Measurements from ENCODE around the gene UBE2L5. TPM values are rescaled to one million over a fixed set of nuclear protein-coding genes. Genes with fewer than 3 reads are reported as not detected.

Gene UBE2L5
- total and polyA plus RNA-seq, 2 experiments from 2014 or later, result not detected

DNA sequence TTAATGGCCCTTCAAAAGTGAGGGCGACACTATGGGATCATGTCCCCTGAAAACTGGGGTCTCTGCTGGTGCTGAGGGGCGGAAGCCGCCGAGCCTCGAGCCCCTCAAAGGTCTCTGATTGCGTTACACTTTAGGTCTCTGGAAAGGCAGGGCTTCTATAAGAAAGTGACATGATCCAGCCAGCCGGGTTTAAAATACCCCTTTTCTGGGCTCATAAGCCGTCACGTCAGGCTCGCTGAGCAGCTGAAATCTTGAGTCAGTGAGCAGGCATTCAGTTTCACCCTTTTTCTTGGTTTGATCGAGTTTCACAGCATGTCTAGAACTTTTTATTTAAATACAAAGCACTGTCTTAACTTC, 44.0 kb downstream of the UBE2L5 start (continued):
- TF ChIP-seq, protein P1, sequence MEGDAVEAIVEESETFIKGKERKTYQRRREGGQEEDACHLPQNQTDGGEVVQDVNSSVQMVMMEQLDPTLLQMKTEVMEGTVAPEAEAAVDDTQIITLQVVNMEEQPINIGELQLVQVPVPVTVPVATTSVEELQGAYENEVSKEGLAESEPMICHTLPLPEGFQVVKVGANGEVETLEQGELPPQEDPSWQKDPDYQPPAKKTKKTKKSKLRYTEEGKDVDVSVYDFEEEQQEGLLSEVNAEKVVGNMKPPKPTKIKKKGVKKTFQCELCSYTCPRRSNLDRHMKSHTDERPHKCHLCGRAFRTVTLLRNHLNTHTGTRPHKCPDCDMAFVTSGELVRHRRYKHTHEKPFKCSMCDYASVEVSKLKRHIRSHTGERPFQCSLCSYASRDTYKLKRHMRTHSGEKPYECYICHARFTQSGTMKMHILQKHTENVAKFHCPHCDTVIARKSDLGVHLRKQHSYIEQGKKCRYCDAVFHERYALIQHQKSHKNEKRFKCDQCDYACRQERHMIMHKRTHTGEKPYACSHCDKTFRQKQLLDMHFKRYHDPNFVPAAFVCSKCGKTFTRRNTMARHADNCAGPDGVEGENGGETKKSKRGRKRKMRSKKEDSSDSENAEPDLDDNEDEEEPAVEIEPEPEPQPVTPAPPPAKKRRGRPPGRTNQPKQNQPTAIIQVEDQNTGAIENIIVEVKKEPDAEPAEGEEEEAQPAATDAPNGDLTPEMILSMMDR (conservative IDR thresholded peaks at IDR 0.05; ENCODE audit: low read depth in 2 of 2), result no peak
- TF ChIP-seq POLR2AphosphoS5 (IDR thresholded peaks at IDR 0.05; ENCODE audit: low read depth) (no peak), ZNF114 (CRISPR knock-in tag; IDR thresholded peaks at IDR 0.05) (no peak), NANOG (IDR thresholded peaks at IDR 0.05; ENCODE audit: borderline replicate concordance) (no peak), EZH2 (IDR thresholded peaks at IDR 0.05; ENCODE audit: low read depth, unreplicated experiment) (no peak), ZNF331 (CRISPR knock-in tag; IDR thresholded peaks at IDR 0.05; ENCODE audit: low read depth) (no peak), STAT1 (IDR thresholded peaks at IDR 0.05; ENCODE audit: unreplicated experiment) (no peak)
- TF ChIP-seq, protein P2, sequence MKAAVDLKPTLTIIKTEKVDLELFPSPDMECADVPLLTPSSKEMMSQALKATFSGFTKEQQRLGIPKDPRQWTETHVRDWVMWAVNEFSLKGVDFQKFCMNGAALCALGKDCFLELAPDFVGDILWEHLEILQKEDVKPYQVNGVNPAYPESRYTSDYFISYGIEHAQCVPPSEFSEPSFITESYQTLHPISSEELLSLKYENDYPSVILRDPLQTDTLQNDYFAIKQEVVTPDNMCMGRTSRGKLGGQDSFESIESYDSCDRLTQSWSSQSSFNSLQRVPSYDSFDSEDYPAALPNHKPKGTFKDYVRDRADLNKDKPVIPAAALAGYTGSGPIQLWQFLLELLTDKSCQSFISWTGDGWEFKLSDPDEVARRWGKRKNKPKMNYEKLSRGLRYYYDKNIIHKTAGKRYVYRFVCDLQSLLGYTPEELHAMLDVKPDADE (IDR thresholded peaks at IDR 0.05), result no peak
- TF ChIP-seq, protein P3, sequence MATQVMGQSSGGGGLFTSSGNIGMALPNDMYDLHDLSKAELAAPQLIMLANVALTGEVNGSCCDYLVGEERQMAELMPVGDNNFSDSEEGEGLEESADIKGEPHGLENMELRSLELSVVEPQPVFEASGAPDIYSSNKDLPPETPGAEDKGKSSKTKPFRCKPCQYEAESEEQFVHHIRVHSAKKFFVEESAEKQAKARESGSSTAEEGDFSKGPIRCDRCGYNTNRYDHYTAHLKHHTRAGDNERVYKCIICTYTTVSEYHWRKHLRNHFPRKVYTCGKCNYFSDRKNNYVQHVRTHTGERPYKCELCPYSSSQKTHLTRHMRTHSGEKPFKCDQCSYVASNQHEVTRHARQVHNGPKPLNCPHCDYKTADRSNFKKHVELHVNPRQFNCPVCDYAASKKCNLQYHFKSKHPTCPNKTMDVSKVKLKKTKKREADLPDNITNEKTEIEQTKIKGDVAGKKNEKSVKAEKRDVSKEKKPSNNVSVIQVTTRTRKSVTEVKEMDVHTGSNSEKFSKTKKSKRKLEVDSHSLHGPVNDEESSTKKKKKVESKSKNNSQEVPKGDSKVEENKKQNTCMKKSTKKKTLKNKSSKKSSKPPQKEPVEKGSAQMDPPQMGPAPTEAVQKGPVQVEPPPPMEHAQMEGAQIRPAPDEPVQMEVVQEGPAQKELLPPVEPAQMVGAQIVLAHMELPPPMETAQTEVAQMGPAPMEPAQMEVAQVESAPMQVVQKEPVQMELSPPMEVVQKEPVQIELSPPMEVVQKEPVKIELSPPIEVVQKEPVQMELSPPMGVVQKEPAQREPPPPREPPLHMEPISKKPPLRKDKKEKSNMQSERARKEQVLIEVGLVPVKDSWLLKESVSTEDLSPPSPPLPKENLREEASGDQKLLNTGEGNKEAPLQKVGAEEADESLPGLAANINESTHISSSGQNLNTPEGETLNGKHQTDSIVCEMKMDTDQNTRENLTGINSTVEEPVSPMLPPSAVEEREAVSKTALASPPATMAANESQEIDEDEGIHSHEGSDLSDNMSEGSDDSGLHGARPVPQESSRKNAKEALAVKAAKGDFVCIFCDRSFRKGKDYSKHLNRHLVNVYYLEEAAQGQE (IDR thresholded peaks at IDR 0.05; ENCODE audit: unreplicated experiment), result no peak

DNA sequence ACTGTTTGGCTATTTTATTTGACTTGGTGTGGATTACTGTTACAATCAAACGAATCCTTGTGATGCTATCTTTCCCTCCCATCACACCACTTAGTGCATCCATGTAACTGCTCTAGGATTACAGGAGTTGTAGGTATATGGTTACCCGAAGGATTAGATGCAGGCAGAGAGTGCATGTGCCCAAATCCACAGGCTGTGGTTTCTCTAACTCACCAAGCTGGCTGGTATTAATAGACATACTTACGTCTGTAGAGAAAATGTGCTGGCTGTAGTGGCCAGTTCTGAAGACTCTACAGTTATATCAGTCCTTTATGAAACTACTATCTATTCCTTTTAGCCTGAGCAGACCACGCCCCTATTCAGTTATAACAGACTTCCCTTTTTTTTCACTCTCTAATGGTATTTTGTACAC, 44.6 kb downstream of the UBE2L5 start:
- H2AFZ ChIP-seq, result no peak overlapping the region
- Mint-ChIP-seq H3K9me3 (peaks cover 13% of the 10 kb centered on the region), H3K36me3 (ENCODE audit: low read depth) (peaks cover 31% of the 10 kb centered on the region), H3K4me1 (peaks cover 13% of the 10 kb centered on the region; the same call in 2 of the 3 replicates), H3K27ac (no peak overlapping the region), H3K27me3 (ENCODE audit: insufficient read depth, low read depth, poor library complexity) (peaks cover 15% of the 10 kb centered on the region), H3K4me3 (peak overlapping the region; percentile 86)
- 0 out of 2 replicates have a peak overlapping the region, but pooled peaks have one; percentile 83 for H3K27ac ChIP-seq (ENCODE audit: low read depth)
- H3F3A ChIP-seq (replicated peaks; ENCODE audit: low read depth), result peaks cover 11% of the 10 kb centered on the region; the same call in 1 of the 2 replicates
- H3K27me3 ChIP-seq (ENCODE audit: insufficient read depth), result no peaks in the 10 kb centered on the region
- H3K4me2 ChIP-seq, result peak overlapping the region; percentile 82
- peaks cover 10% of the 10 kb centered on the region; the same call in 1 of the 2 replicates for H3K4me1 ChIP-seq (ENCODE audit: insufficient read depth)
- no peaks in the 10 kb centered on the region for H3K9me2 ChIP-seq (ENCODE audit: insufficient read depth)
- no peak for ATAC-seq
- H3K36me3 ChIP-seq (ENCODE audit: insufficient read depth), result peaks cover 17% of the 10 kb centered on the region
- H3K4me3 ChIP-seq, result peak overlapping the region; percentile 58
- peaks cover 11% of the 10 kb centered on the region; the same call in 1 of the 2 replicates for H4K20me1 ChIP-seq (replicated peaks; ENCODE audit: insufficient read depth)
- H3K79me2 ChIP-seq (replicated peaks; ENCODE audit: insufficient read depth), result peaks cover 29% of the 10 kb centered on the region
- no peak for DNase-seq (ENCODE audit: low spot score)
- TF ChIP-seq JUNB (IDR thresholded peaks at IDR 0.05; ENCODE audit: unreplicated experiment), result no peak
- no peak for TF ChIP-seq ZNF114 (CRISPR knock-in tag; IDR thresholded peaks at IDR 0.05)
- TF ChIP-seq, protein P3 (IDR thresholded peaks at IDR 0.05; ENCODE audit: unreplicated experiment), result no peak
- no peak for TF ChIP-seq ZNF331 (CRISPR knock-in tag; IDR thresholded peaks at IDR 0.05; ENCODE audit: low read depth)
- no peak for TF ChIP-seq NANOG (IDR thresholded peaks at IDR 0.05; ENCODE audit: borderline replicate concordance)
- TF ChIP-seq POLR2AphosphoS5 (IDR thresholded peaks at IDR 0.05; ENCODE audit: low read depth), result no peak
- TF ChIP-seq, protein P2 (IDR thresholded peaks at IDR 0.05), result no peak
